Stimulated activated CD4-positive, alpha-beta T cell treated with anti-CD3 and anti-CD28 coated beads, Interleukin-1b, Interleukin-23, amount 100 ng/mL, for 4 hours (primary cell): ENCODE data around the gene LRPAP1.

Experiments
- DNase-seq, 2 donors: peaks; one replicate each; pipeline ENCODE4 v3.0.0-alpha.2; 2020; ENCODE audit warnings: low read depth in 2 of 2

LRPAP1 gene

DNA sequence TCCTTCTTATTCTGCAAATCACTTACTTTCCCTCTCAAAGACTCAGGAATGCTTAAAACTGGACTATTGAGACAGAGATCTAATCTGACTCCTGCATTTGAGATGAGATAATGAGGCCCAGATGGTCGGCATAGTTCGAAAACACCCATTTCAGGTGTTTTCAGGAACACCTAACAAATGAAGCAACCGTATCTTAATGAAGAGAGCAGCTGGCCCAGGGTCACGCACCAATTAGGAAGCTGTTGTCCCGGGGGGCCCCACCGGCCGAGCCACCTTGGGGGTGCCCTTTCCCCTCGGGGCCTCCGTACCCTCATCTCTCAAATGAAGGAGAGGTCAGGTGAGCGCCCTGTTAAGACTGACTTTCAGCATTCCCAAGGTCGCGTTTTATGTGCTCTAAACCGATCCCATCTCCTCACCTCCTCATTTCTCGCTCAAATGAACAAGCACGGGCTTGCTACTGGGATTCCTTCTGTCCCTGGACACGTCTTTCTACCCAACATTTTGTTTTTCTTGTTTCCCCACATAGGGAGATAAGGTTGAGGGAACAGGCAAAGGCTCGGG is 824 bp downstream of the LRPAP1 start:
- no peak for DNase-seq

GRCh38 chr4:3530663-3531254 is 1.5 kb downstream of the LRPAP1 start:
- no peak for DNase-seq

GRCh38 chr4:3530051-3530450 is 2.2 kb downstream of the LRPAP1 start:
- DNase-seq: no peak

DNA sequence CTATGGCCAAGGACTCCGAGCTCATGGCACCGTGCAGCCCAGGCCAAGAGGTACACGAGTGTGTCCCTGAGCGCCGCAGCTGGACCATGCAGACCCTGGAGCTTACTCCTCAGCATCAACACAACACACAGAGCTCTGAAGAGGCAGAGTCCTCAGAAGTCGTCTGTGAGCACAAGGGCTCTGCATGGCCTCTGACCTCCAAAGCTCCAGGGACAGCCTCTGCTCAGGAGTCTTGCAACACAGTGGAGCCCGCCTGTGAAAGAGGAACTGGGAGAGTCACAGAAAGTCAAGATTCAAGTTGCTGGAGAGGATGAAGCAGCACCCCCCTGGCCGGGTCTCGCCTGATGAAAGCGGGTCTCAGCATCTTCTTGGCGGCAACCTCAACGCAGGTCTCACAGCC is 2.9 kb downstream of the LRPAP1 start:
- DNase-seq: no peak

GRCh38 chr4:3527914-3528876 is 4.0 kb downstream of the LRPAP1 start:
- no peak for DNase-seq

DNA sequence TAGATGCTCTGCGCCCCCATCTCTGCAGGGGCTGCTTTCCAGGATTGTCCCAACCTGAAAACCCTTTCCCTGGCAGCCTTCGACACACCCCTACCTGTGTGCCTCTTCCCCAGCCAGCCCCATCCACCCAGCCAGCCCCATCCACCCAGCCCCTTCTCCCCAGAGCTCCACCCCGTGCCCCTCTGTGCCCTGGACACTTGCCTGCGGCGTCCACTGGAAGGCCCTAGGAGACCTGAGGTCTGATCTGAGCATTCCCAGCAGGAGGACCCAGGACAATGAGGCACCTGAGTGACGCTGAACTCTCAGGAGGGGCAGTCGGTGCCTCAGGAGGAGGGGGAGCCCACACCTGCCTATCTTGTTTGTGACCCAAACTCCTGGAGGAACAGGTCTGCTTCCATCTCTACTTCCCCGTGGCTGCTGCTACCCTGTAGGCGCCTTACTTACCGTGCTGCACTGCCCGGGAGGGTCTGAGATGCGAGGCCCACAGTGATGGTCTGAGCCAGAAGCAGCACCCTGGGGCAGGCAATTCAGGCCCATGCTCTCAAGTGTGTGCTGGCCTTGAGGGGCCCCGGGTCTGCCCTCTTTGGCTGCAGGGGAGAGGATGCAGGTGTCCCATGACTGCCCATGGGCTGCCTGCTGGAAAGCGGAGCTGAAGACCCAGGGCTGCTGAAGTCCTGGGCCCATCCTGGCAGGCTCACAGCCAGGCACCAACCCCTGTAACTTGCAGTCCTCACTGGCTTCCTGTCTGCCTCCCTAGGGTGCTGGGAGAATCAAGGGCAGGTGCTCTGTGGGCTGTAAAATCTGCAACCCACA is 4.9 kb downstream of the LRPAP1 start:
- no peak for DNase-seq

- DNase-seq: no peak
These were observed 5.8 kb downstream of the LRPAP1 start for GRCh38 chr4:3526456-3526855.

GRCh38 chr4:3525532-3526430 is 6.4 kb downstream of the LRPAP1 start:
- no peak for DNase-seq

- no peak for DNase-seq
These were observed 7.3 kb downstream of the LRPAP1 start for GRCh38 chr4:3524920-3525319.

- DNase-seq: no peak
These were observed 7.9 kb downstream of the LRPAP1 start for GRCh38 chr4:3524349-3524748.

GRCh38 chr4:3523628-3524221 is 8.5 kb downstream of the LRPAP1 start:
- DNase-seq: no peak

DNA sequence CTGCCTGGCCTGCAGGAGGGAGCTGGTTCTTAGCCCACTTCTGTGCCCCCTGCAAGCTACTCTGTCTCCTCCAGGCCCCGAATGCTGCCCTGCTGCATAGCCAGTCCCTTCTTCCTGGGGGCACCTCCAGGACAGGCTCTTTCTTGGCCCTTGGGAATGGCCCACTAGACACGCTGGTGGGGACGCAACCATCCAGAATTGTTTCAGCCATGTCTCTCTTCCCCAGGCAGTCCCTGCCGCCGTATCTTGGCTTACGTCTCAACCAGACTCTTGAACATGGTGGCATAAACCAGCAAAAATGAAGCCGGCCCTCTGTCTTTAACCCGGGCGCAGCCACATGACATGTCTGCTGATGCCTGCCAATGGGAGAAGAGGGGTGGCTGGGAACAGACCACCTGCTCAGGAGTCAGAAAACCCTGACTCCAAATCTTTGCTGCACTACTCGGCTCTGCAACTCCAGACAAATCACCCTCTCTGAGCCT is 9.0 kb downstream of the LRPAP1 start:
- no peak for DNase-seq

GRCh38 chr4:3522651-3523050 is 9.6 kb downstream of the LRPAP1 start:
- DNase-seq: no peak

GRCh38 chr4:3522326-3522640 is 9.9 kb downstream of the LRPAP1 start:
- DNase-seq: no peak

DNA sequence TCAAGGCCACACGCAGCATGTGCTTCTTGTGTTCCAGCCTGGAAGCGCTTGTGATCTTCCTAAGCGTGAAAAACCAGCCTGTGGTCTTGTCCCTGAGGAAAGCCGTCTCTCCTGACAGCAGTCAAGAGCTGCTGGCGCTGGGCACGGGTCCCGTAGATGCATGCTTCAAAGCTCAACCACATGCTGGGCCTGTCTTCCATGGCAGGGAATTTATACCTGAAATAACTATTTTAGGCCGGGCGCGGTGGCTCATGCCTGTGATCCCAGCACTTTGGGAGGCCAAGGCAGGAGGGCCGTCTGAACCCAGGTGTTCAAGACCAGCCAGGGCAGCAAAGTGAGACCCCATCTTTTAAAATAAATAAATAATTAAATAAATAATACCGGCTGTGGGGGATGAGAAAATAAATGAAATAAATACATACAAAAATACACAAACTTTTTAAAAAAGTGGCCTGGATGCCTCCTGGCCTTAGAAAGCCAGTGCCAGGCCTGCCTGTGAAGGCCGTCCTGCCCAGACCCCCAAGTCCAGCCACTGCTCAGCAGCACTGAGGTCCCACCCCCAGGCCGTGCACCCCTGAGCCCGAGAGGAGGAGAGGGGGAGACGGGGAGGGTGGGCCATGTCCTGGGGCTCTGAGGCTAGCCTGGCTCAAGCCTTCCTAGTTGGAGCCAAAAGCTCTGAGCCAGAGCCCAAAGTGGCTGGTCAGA is 10.4 kb downstream of the LRPAP1 start:
- no peak for DNase-seq

DNA sequence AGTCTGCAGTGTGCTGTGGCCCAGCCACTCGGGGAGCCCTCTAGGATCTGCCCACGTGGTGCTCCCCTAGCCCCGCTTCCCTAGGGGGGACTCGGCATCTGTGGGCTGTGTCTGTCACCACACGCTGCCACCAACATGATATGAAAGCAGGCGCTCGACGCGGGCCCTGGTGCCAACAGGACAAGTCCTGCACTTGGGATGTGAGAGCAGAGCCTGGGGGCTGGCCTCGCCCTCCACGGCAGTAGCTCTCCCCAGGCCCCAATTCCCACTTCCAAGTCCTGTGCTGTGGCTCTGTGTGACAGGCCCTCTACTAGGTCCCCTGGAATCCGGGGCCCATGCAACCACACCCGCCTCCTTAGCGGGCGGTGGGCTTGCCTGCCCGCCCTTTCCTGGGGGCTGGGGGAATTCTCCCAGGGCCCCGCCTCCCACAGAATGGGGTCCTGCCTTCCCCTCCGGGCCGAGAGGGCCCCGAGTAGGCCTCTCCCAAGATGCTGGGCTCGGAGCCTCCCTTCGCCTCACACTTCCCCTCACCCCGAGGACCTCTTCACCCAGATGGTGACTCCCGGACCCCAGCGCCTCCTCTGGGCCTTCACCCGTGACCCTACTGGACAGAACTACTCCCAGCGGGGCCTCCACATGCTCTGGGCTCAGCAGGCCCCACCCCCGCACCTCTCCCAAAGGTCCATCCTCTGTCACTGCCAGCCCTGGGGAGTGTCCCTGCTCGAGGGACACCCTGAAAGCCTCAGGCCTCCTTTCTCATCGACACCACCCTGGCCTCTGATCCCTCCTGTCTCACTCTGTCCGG is 11.2 kb downstream of the LRPAP1 start:
- no peak for DNase-seq

DNA sequence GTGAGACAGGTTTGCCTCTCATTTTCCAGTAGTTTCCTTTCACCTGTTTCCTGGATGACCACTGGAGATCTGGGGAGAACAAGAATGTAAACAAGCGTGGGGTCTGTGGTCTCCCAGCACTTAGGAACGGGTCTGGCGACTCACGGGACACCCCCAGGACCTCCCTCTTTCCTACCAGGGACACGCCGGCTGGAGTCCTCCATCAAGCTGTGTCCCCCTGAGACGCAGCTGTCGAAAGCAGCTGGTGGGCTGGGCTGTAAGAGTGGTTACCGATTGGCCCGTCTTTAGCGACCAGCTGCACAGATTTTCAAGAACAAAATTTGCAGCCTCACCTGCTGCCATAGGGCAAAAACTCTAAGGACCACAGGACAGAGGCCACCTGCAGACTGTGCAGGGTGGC is 11.9 kb downstream of the LRPAP1 start:
- DNase-seq: no peak

DNA sequence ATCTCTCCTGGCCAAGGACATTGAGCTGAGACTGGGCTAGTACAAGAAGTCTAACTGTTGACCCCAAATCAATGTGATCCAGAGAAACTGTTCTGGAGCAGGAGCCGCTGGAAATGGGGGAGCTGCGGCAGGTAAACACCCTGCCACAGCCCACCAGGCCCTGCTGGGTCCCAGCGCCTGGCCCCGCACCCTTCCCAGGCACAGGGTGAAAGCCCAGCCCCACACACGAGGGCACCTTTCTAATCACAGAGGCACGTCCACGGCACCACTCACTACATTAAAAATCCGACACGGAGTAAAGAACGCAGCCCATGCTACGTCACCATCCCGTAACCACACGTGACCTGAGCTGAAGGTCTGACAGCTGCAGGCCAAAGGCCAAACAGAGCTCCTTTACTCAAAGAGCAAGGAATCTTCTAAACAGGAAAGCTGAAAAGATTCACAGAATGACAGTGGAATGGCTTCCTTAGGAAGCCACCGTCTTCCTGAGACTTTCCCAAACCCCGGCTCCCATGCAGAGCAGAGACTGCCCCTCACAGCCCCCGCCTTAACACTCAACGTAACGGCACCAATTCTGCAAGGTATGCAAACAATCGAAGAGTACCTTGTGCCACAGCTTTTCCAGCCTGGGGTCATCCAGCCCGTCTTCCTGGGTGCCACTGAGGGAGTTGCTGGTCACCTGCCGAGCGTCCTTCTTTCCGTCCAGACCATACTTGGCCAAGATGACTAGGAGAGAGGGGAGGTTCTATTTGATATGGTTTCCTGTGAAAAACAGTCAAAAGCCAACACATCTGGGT is 12.6 kb downstream of the LRPAP1 start:
- no peak for DNase-seq
